Measurements from ENCODE around the gene WIPF1.

The WIPF1 gene

DNA sequence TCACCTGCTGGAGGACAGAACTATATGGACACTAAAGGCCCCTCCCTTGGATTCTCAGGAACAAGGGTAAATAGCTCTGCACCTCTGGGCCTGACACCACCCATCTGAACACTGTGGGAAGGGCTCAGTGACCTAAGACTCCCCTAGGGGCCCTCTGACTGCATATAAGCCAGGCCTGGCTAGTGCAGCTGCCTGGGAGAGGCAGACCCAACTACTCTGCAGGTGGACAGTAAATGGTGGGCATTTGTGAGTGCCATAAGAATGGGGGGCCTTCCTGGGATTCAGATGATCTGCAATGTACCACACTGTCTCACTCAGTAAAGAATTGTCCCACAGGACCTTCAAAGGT, 11.2 kb upstream of the WIPF1 start:
- no peaks in the 10 kb centered on the region for H3K27me3 ChIP-seq (ENCODE audit: insufficient read depth, low read length)
- no peak overlapping the region for H3K4me3 ChIP-seq (ENCODE audit: low read length)
- H3K4me1 ChIP-seq (ENCODE audit: insufficient read depth, low read length), result peaks cover 5% of the 10 kb centered on the region; the same call in 1 of the 2 replicates
- H3K9ac ChIP-seq (ENCODE audit: low read depth, low read length), result no peak overlapping the region
- H3K27ac ChIP-seq (ENCODE audit: low read depth, low read length), result no peak overlapping the region
- H3K9me3 ChIP-seq (ENCODE audit: insufficient read depth, low read depth, low read length), result no peaks in the 10 kb centered on the region
- H3K36me3 ChIP-seq (ENCODE audit: insufficient read depth, low read length), result no peaks in the 10 kb centered on the region

DNA sequence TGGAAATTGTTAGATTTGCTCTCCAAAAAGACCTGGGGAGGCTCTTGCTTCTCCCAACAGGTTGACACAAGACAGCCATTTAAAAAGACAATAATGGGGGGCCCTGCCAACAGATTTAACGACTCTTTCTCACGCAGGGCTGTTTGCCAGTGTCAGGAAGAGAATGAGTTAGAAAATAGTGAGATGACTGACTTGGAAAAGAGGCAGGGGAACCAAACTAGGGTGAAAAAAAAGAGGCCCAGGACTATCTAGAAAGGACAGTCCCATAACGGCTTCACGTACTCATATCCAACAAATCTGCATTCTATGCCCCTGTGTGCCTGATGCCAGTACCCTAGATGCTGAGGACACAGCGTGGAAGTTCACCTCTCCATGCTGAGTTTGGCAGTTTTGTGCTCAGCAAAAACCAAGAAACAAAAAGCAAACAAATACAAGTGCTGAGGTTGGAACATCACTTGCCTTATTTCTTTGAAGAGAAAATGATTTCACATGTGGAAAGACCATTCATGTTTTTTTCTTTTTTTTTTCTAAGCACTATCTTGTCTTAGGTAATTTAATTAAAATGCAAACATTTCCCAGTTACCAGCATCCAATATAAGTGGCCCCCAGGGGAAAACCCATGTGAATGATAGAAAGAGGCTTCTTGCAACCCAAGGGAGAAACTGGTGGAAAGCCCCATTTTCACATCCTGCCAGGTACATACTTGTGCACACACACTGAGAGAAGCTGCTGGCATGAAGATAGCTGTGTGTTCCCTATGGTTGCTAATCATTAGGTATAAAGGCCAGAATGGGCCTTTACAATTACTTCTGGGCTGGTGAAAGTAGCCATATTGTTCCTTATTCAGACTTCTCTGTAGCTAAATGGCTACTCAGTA, 10.6 kb upstream of the WIPF1 start:
- no peak overlapping the region for H3K27ac ChIP-seq (ENCODE audit: low read depth, low read length)
- no peaks in the 10 kb centered on the region for H3K9me3 ChIP-seq (ENCODE audit: insufficient read depth, low read depth, low read length)
- WGBS, result 90% methylated on average over 5 of the region's 5 CpGs
- no peak overlapping the region for H3K4me3 ChIP-seq (ENCODE audit: low read length)
- H3K36me3 ChIP-seq (ENCODE audit: insufficient read depth, low read length), result no peaks in the 10 kb centered on the region
- no peaks in the 10 kb centered on the region for H3K27me3 ChIP-seq (ENCODE audit: insufficient read depth, low read length)
- H3K9ac ChIP-seq (ENCODE audit: low read depth, low read length), result no peak overlapping the region
- no peaks in the 10 kb centered on the region for H3K4me1 ChIP-seq (ENCODE audit: insufficient read depth, low read length)

DNA sequence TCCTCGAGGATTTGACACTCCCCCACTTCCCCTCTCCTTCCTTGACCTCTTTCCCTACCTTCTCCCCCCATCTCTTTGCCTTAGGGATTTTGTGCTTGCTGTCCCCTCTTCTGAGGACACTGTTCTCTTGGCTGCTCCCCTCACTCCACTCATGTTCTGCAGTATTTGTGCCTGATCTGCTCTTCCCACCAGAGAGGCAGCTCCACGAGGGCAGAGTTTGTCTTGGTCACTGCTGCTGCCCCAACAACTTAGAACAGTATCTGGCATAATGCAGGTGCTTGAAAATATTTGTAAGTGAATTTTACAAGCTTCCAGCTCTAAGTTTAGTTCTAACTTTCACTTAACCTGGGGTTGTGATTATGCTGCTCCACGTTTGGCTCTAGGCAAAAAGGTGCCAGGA, 10.0 kb upstream of the WIPF1 start:
- 91% methylated on average over 3 of the region's 3 CpGs for WGBS
- H3K27ac ChIP-seq (ENCODE audit: low read depth, low read length), result no peak overlapping the region
- no peaks in the 10 kb centered on the region for H3K9me3 ChIP-seq (ENCODE audit: insufficient read depth, low read depth, low read length)
- no peak overlapping the region for H3K9ac ChIP-seq (ENCODE audit: low read depth, low read length)
- no peaks in the 10 kb centered on the region for H3K27me3 ChIP-seq (ENCODE audit: insufficient read depth, low read length)
- no peak overlapping the region for H3K4me3 ChIP-seq (ENCODE audit: low read length)
- no peaks in the 10 kb centered on the region for H3K4me1 ChIP-seq (ENCODE audit: insufficient read depth, low read length)
- no peaks in the 10 kb centered on the region for H3K36me3 ChIP-seq (ENCODE audit: insufficient read depth, low read length)

DNA sequence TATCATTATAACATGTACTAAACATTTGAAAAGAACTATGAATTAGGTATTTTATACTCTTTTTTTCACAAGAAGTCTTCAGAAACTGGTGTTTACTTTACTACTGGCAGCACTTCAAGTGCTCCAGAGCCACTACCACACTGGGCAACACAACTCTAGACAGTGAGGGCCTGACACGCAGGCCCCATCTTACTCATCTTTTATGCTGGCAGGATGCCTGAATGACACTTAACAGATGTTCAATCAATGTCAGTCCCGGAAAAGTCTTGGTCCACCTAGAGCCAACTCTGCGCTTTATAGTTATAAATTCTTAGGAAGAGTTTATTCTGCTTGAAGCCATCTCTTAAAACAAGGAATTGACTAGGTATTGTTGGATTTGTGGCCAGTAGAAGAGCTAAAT, 8.7 kb upstream of the WIPF1 start:
- no peak overlapping the region for H3K4me3 ChIP-seq (ENCODE audit: low read length)
- no peaks in the 10 kb centered on the region for H3K4me1 ChIP-seq (ENCODE audit: insufficient read depth, low read length)

DNA sequence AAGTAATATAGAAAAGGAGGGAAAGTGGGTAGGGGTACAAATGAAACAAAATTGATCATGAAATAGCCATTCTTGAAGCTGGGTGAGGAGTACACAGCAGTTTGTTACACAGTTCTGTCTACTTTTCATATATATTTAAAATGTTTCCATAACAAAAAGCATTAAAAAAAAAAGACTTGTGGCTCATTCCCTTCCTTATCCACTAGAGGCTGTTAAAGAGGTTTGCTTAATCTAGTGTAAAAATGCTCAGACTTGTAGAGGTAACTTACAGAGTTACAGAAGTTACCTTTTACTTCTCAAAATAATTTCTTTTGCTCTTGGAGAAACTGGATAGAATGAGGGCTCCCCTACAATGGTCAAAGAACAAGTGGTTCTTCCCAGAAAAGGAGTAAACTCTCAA, 8.1 kb upstream of the WIPF1 start:
- no peak overlapping the region for H3K9ac ChIP-seq (ENCODE audit: low read depth, low read length)
- H3K4me3 ChIP-seq (ENCODE audit: low read length), result no peak overlapping the region
- H3K27me3 ChIP-seq (ENCODE audit: insufficient read depth, low read length), result no peaks in the 10 kb centered on the region
- no peaks in the 10 kb centered on the region for H3K36me3 ChIP-seq (ENCODE audit: insufficient read depth, low read length)
- H3K4me1 ChIP-seq (ENCODE audit: insufficient read depth, low read length), result no peaks in the 10 kb centered on the region
- no peak overlapping the region for H3K27ac ChIP-seq (ENCODE audit: low read depth, low read length)
- H3K9me3 ChIP-seq (ENCODE audit: insufficient read depth, low read depth, low read length), result no peaks in the 10 kb centered on the region

More for the DNA sequence above, 8.7 kb upstream of the WIPF1 start:
- H3K9me3 ChIP-seq (ENCODE audit: insufficient read depth, low read depth, low read length), result no peaks in the 10 kb centered on the region
- H3K9ac ChIP-seq (ENCODE audit: low read depth, low read length), result no peak overlapping the region
- WGBS, result 85% methylated on average over 3 of the region's 3 CpGs
- H3K36me3 ChIP-seq (ENCODE audit: insufficient read depth, low read length), result no peaks in the 10 kb centered on the region
- H3K27me3 ChIP-seq (ENCODE audit: insufficient read depth, low read length), result no peaks in the 10 kb centered on the region
- H3K27ac ChIP-seq (ENCODE audit: low read depth, low read length), result no peak overlapping the region

DNA sequence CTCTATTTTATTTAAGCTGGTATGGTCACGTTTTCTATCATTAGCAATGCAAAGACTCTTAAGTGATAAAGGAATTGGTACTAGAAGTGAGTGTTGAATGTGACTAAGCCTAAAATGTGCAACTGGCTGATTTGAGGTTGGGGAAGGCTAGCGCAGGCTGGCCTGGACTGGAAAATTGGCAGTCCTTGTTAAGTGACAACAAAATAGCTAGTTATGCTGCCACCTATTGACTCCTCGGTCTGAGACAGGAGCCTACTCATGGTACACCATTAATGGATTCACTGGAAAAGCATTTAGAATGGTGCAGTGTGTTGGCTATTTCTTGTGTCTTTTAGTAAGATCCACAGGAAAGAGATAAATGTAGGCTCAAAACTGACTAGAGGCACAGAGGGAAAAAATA, 5.7 kb upstream of the WIPF1 start:
- Histone ChIP-seq H3K4me3 (ENCODE audit: low read length) (no peak overlapping the region), H3K9ac (ENCODE audit: low read depth, low read length) (no peak overlapping the region), H3K4me1 (ENCODE audit: insufficient read depth, low read length) (no peaks in the 10 kb centered on the region), H3K27ac (ENCODE audit: low read depth, low read length) (no peak overlapping the region), H3K27me3 (ENCODE audit: insufficient read depth, low read length) (no peaks in the 10 kb centered on the region), H3K9me3 (ENCODE audit: insufficient read depth, low read depth, low read length) (no peaks in the 10 kb centered on the region; the same call in 1 of the 2 replicates), H3K36me3 (ENCODE audit: insufficient read depth, low read length) (no peaks in the 10 kb centered on the region)
- WGBS, result 66% methylated on average over 3 of the region's 3 CpGs

DNA sequence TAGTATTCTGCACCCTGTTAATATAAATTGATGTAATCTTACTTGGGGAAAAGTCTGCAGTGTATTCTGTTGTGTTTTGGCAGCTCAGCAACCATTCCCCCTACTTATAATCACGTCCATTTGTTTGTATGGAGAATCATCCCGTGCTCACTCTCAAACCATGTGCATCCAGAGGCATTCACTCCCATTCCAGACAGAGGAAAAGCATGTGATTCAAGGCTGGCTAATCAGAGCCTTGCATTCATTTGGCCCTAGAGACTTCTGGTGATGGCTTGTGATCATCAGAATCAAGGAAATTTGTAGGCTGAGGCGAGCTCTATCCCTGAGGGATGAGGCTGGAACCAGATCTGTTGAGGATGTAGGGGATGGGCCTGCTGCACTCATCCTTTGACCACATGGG, 5.1 kb upstream of the WIPF1 start:
- no peaks in the 10 kb centered on the region for H3K4me1 ChIP-seq (ENCODE audit: insufficient read depth, low read length)
- no peaks in the 10 kb centered on the region for H3K27me3 ChIP-seq (ENCODE audit: insufficient read depth, low read length)
- no peak overlapping the region for H3K4me3 ChIP-seq (ENCODE audit: low read length)
- no peaks in the 10 kb centered on the region; the same call in 1 of the 2 replicates for H3K9me3 ChIP-seq (ENCODE audit: insufficient read depth, low read depth, low read length)
- H3K36me3 ChIP-seq (ENCODE audit: insufficient read depth, low read length), result no peaks in the 10 kb centered on the region
- no peak overlapping the region for H3K27ac ChIP-seq (ENCODE audit: low read depth, low read length)
- WGBS, result 86% methylated on average over 3 of the region's 3 CpGs
- no peak overlapping the region for H3K9ac ChIP-seq (ENCODE audit: low read depth, low read length)

DNA sequence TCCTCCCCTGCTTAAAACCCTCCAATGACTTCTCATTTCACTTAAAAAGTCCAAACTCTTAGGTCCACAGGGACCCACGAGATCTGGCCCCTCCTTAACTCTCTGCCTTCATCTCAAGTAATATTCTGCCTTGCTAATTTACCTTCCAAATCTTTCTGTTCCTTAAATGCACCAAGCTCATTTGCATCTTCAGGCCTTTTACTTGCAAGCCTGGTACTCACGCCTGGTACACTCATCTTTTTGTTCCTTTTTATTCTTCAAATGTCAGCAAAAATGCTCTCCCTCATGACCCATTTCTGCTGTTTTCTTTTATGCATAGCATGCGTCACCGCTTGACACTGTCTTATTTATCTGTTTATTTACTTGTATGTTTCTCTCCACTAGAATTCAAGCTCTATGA, 2.7 kb upstream of the WIPF1 start:
- no peaks in the 10 kb centered on the region for H3K4me1 ChIP-seq (ENCODE audit: insufficient read depth, low read length)
- no peak overlapping the region for H3K4me3 ChIP-seq (ENCODE audit: low read length)

DNA sequence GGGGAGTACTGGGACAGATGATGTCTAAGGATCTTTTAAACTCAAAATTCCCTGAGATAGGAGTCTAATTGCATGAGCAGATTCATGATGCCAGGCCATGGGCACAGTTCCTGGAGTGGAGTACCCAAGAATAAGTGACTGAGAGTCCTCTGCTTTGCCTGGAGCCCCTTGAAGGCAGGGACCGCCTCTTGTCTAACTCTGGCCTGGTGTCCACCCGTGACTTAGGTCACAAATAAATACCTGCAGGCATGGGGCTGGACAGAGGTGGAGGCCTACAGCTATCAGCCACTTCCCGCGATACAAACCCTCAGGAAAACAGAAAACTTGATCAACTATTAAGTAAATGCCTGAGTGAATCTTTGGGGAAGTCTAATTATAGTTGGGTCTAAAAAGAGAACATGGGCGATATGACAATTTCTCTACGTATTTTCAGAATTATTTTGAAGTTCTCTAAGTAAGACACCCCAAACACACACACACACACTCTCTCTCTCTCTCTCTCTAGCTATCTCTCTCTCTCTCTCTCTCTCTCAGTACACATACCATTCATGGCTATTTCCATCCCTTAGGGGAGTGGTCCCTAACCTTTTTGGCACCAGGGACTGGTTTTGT, 1.8 kb upstream of the WIPF1 start:
- no peaks in the 10 kb centered on the region for H3K36me3 ChIP-seq (ENCODE audit: insufficient read depth, low read length)
- no peak overlapping the region for H3K9ac ChIP-seq (ENCODE audit: low read depth, low read length)
- 98% methylated on average over 6 of the region's 6 CpGs for WGBS
- H3K4me3 ChIP-seq (ENCODE audit: low read length), result no peak overlapping the region
- no peak overlapping the region for H3K27ac ChIP-seq (ENCODE audit: low read depth, low read length)
- no peaks in the 10 kb centered on the region for H3K4me1 ChIP-seq (ENCODE audit: insufficient read depth, low read length)
- no peaks in the 10 kb centered on the region; the same call in 1 of the 2 replicates for H3K9me3 ChIP-seq (ENCODE audit: insufficient read depth, low read depth, low read length)
- no peaks in the 10 kb centered on the region for H3K27me3 ChIP-seq (ENCODE audit: insufficient read depth, low read length)

More for the DNA sequence above, 2.7 kb upstream of the WIPF1 start:
- no peak overlapping the region for H3K9ac ChIP-seq (ENCODE audit: low read depth, low read length)
- WGBS, result 95% methylated on average over 4 of the region's 4 CpGs
- H3K27me3 ChIP-seq (ENCODE audit: insufficient read depth, low read length), result no peaks in the 10 kb centered on the region
- H3K9me3 ChIP-seq (ENCODE audit: insufficient read depth, low read depth, low read length), result no peaks in the 10 kb centered on the region; the same call in 1 of the 2 replicates
- no peak overlapping the region for H3K27ac ChIP-seq (ENCODE audit: low read depth, low read length)
- no peaks in the 10 kb centered on the region for H3K36me3 ChIP-seq (ENCODE audit: insufficient read depth, low read length)

DNA sequence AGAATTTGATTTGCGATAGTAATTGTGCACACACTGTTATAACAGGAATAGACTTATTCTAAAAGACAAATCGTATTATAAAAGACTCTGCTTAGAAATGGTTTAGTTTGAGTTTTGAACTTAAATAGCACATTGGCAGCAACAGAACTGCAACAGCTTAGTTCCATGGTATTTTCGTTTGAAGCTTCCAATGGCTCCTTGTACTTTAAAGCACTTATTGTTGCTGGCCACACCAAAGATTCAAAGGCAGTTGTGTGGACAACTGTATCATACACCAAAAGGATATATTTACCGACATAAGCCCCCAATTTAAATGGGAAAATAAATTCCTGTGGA, 627 bp downstream of the WIPF1 start:
- H3K9ac ChIP-seq (ENCODE audit: low read depth, low read length), result no peak overlapping the region
- H3K27me3 ChIP-seq (ENCODE audit: insufficient read depth, low read length), result no peaks in the 10 kb centered on the region
- H3K4me1 ChIP-seq (ENCODE audit: insufficient read depth, low read length), result peaks cover 11% of the 10 kb centered on the region
- H3K27ac ChIP-seq (ENCODE audit: low read depth, low read length), result no peak overlapping the region
- no peaks in the 10 kb centered on the region for H3K36me3 ChIP-seq (ENCODE audit: insufficient read depth, low read length)
- H3K9me3 ChIP-seq (ENCODE audit: insufficient read depth, low read depth, low read length), result no peaks in the 10 kb centered on the region; the same call in 1 of the 2 replicates
- WGBS, result 89% methylated on average over 3 of the region's 4 CpGs
- no peak overlapping the region for H3K4me3 ChIP-seq (ENCODE audit: low read length)

DNA sequence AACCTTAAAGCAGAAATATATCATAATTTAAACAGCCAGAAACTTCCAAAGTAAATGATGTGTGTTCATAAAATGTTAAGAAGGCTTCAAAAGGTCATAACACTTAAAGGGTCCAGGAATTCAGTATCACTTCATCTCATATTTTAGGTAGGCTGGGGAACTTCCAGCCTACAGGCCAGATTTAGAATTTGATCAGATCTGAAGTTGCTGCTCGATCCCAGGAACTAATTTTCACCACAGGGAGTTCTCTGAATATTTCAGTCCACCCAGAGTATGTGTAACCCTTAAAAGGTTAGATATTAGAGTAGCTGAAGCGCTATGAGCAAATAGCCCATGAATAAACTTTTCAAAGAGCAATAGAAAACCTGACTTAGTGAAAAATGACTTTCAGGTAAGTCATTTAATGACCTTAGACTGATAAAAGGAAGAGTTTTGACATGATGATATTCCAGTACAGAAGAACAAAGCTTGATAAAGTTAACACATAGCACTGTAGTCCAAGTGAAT, 1.7 kb downstream of the WIPF1 start:
- no peaks in the 10 kb centered on the region for H3K27me3 ChIP-seq (ENCODE audit: insufficient read depth, low read length)
- no peak overlapping the region for H3K27ac ChIP-seq (ENCODE audit: low read depth, low read length)
- H3K4me1 ChIP-seq (ENCODE audit: insufficient read depth, low read length), result peaks cover 11% of the 10 kb centered on the region
- no peak overlapping the region for H3K9ac ChIP-seq (ENCODE audit: low read depth, low read length)
- H3K9me3 ChIP-seq (ENCODE audit: insufficient read depth, low read depth, low read length), result no peaks in the 10 kb centered on the region; the same call in 1 of the 2 replicates
- 92% methylated on average over 2 of the region's 2 CpGs for WGBS
- H3K4me3 ChIP-seq (ENCODE audit: low read length), result no peak overlapping the region
- H3K36me3 ChIP-seq (ENCODE audit: insufficient read depth, low read length), result no peaks in the 10 kb centered on the region
